ENCODE results near the gene IL23A. TPM values are rescaled to one million over a fixed set of nuclear protein-coding genes. Genes with fewer than 3 reads are reported as not detected.
A peak's percentile ranks its signal among the peaks of the same experiment; 100 is the strongest.

IL23A gene
- total and polyA plus RNA-seq, 2 of the 13 experiments (the other 11 are each of a cell fraction or from before 2014, with no cell fraction given) = 0.33 to 0.35 TPM

DNA sequence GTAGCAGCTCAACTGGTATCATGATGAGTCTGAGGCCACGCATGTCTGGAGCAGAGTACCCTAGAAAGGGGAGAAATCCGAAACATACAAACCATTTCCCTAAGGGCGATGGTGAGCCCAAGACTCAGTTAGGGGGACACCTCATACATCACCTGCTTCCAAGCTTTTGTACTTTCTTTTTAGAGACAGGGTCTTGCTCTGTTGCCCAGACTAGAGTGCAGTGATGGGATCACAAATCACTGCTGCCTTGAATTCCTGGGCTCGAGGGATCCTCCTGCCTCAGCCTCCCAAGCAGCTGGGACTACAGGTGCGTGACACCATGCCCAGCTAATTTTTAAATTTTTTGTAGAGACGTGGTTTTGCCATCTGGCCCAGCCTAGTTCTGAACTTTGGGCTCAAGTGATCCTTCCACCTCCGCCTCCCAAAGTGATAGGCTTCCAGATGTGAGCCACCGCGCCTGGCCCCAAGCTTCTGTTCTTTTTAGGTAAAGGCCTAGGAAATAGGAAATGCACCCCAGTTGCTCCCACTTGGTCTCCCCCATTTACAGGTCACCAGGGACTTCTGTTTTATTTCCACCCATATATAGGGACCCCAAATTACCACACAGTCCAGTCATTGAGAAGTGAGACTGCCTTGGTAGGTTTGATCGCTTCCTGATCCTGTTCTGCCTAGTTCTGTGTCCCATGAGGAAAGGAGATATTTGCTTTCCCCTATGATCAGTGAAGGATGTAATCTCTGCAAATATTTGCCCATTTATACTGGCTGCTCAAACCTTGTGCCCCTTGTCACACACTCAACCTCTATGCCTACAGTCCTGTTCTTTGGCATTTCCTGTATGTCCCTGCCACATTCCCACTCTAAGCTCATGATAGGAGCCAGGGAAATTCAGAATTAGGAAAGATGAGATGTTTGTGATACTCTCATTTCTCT is 23.7 kb downstream of the IL23A start, which contains the start of gene APOF (continued):
- no peak for TF ChIP-seq TOPORS (CRISPR knock-in tag; IDR thresholded peaks at IDR 0.05)
- no peak for TF ChIP-seq ZNF382 (CRISPR knock-in tag; IDR thresholded peaks at IDR 0.05; ENCODE audit: borderline replicate concordance)
- TF ChIP-seq NONO (IDR thresholded peaks at IDR 0.05) = no peak
- 0 out of 2 replicates have a peak, but pooled peaks have one; percentile 53 for TF ChIP-seq NONO (CRISPR knock-in tag; conservative IDR thresholded peaks at IDR 0.05)
- TF ChIP-seq, protein P1, sequence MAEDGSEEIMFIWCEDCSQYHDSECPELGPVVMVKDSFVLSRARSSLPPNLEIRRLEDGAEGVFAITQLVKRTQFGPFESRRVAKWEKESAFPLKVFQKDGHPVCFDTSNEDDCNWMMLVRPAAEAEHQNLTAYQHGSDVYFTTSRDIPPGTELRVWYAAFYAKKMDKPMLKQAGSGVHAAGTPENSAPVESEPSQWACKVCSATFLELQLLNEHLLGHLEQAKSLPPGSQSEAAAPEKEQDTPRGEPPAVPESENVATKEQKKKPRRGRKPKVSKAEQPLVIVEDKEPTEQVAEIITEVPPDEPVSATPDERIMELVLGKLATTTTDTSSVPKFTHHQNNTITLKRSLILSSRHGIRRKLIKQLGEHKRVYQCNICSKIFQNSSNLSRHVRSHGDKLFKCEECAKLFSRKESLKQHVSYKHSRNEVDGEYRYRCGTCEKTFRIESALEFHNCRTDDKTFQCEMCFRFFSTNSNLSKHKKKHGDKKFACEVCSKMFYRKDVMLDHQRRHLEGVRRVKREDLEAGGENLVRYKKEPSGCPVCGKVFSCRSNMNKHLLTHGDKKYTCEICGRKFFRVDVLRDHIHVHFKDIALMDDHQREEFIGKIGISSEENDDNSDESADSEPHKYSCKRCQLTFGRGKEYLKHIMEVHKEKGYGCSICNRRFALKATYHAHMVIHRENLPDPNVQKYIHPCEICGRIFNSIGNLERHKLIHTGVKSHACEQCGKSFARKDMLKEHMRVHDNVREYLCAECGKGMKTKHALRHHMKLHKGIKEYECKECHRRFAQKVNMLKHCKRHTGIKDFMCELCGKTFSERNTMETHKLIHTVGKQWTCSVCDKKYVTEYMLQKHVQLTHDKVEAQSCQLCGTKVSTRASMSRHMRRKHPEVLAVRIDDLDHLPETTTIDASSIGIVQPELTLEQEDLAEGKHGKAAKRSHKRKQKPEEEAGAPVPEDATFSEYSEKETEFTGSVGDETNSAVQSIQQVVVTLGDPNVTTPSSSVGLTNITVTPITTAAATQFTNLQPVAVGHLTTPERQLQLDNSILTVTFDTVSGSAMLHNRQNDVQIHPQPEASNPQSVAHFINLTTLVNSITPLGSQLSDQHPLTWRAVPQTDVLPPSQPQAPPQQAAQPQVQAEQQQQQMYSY (CRISPR knock-in tag; IDR thresholded peaks at IDR 0.05) = no peak
- TF ChIP-seq RBM22 (optimal IDR thresholded peaks at IDR 0.05; ENCODE audit: low read length) = no peak
- TF ChIP-seq, protein P2, sequence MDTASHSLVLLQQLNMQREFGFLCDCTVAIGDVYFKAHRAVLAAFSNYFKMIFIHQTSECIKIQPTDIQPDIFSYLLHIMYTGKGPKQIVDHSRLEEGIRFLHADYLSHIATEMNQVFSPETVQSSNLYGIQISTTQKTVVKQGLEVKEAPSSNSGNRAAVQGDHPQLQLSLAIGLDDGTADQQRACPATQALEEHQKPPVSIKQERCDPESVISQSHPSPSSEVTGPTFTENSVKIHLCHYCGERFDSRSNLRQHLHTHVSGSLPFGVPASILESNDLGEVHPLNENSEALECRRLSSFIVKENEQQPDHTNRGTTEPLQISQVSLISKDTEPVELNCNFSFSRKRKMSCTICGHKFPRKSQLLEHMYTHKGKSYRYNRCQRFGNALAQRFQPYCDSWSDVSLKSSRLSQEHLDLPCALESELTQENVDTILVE (CRISPR knock-in tag; IDR thresholded peaks at IDR 0.05) = no peak
- TF ChIP-seq, protein P3, sequence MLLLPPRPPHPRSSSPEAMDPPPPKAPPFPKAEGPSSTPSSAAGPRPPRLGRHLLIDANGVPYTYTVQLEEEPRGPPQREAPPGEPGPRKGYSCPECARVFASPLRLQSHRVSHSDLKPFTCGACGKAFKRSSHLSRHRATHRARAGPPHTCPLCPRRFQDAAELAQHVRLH (CRISPR knock-in tag; IDR thresholded peaks at IDR 0.05; ENCODE audit: borderline replicate concordance, low read depth) = no peak
- no peak for TF ChIP-seq SIN3A (IDR thresholded peaks at IDR 0.05; ENCODE audit: borderline replicate concordance, low read depth, low read length)
- TF ChIP-seq ZNF7 (CRISPR knock-in tag; IDR thresholded peaks at IDR 0.05) = no peak
- peak; percentile 53; the same call in 1 of the 2 replicates for TF ChIP-seq HOXA3 (CRISPR knock-in tag; IDR thresholded peaks at IDR 0.05)
- no peak for TF ChIP-seq GTF2F1 (IDR thresholded peaks at IDR 0.05; ENCODE audit: low read length)
- no peak for TF ChIP-seq ZNF562 (CRISPR knock-in tag; IDR thresholded peaks at IDR 0.05; ENCODE audit: borderline replicate concordance)
- TF ChIP-seq MED1 (CRISPR knock-in tag; IDR thresholded peaks at IDR 0.05) = peak; percentile 90
- peak; percentile 69; the same call in 1 of the 2 replicates for TF ChIP-seq CREM (IDR thresholded peaks at IDR 0.05)
- TF ChIP-seq CREM (CRISPR knock-in tag; IDR thresholded peaks at IDR 0.05) = no peak
- TF ChIP-seq NFE2L2 (IDR thresholded peaks at IDR 0.05; ENCODE audit: low read length) = no peak
- no peak for TF ChIP-seq EZH2 (conservative IDR thresholded peaks at IDR 0.05; ENCODE audit: low read depth, low read length)
- no peak for TF ChIP-seq FLYWCH1 (CRISPR knock-in tag; IDR thresholded peaks at IDR 0.05)
- TF ChIP-seq SAFB2 (CRISPR knock-in tag; IDR thresholded peaks at IDR 0.05; ENCODE audit: borderline replicate concordance, low read depth) = no peak
- TF ChIP-seq, protein P4, sequence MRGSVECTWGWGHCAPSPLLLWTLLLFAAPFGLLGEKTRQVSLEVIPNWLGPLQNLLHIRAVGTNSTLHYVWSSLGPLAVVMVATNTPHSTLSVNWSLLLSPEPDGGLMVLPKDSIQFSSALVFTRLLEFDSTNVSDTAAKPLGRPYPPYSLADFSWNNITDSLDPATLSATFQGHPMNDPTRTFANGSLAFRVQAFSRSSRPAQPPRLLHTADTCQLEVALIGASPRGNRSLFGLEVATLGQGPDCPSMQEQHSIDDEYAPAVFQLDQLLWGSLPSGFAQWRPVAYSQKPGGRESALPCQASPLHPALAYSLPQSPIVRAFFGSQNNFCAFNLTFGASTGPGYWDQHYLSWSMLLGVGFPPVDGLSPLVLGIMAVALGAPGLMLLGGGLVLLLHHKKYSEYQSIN (CRISPR knock-in tag; IDR thresholded peaks at IDR 0.05; ENCODE audit: borderline replicate concordance) = no peak
- TF ChIP-seq, protein P5, sequence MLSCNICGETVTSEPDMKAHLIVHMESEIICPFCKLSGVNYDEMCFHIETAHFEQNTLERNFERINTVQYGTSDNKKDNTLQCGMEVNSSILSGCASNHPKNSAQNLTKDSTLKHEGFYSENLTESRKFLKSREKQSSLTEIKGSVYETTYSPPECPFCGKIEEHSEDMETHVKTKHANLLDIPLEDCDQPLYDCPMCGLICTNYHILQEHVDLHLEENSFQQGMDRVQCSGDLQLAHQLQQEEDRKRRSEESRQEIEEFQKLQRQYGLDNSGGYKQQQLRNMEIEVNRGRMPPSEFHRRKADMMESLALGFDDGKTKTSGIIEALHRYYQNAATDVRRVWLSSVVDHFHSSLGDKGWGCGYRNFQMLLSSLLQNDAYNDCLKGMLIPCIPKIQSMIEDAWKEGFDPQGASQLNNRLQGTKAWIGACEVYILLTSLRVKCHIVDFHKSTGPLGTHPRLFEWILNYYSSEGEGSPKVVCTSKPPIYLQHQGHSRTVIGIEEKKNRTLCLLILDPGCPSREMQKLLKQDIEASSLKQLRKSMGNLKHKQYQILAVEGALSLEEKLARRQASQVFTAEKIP (CRISPR knock-in tag; IDR thresholded peaks at IDR 0.05; ENCODE audit: borderline replicate concordance) = no peak

Measured in HepG2 (cell line).